ENCODE measurements around the gene GCLC.

DNA sequence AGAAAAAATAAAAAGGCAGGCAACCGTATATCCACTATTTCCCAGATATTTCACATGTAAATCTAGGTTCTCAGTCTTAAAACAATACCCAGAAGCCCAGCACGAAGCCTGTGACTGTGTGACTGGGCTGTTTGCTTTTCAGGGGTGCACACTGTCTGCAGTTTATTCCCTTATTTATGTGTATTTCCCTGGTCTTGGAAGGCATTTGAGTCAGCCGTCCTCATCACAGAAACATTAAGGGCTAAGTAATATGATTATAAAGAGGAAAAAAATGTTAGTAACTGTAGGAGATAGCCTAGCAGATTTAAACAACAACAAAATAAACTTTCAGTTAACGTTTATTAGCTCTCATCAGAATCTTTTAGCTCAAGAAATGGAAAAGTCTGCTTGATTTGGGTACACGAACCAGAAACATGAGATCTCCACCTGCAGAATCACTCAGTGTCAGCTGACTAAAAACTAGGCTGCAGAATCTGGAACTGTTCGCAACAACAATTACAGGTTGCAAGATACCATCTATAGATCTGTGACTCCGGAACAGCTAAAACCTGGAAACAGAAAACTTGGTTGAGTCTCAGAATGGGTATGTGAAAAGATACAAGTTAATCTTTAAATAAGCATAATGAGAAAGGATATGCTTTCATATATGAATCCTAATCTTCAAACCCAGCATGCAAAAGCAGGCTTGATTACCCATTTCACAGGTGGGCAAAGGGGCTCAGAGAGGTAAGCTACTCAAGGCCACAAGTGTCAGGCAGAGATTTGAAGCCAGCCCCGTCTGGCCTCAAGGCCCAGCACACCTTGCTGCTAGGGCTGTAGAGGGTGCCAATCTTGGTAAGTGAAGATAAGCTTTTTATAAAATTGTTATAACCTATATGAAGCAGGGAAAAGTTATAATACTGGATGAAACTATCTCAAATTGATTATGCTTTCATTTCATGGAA, 21.1 kb downstream of the GCLC start:
- TF ChIP-seq, protein P1, sequence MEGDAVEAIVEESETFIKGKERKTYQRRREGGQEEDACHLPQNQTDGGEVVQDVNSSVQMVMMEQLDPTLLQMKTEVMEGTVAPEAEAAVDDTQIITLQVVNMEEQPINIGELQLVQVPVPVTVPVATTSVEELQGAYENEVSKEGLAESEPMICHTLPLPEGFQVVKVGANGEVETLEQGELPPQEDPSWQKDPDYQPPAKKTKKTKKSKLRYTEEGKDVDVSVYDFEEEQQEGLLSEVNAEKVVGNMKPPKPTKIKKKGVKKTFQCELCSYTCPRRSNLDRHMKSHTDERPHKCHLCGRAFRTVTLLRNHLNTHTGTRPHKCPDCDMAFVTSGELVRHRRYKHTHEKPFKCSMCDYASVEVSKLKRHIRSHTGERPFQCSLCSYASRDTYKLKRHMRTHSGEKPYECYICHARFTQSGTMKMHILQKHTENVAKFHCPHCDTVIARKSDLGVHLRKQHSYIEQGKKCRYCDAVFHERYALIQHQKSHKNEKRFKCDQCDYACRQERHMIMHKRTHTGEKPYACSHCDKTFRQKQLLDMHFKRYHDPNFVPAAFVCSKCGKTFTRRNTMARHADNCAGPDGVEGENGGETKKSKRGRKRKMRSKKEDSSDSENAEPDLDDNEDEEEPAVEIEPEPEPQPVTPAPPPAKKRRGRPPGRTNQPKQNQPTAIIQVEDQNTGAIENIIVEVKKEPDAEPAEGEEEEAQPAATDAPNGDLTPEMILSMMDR (IDR thresholded peaks at IDR 0.05), result no peak
- TF ChIP-seq EP300 (IDR thresholded peaks at IDR 0.05) (no peak), POLR2A (IDR thresholded peaks at IDR 0.05) (no peak)
